DMS79 treated with DMSO at 0.1 percent for 48 hours (cell line): ENCODE data around the gene WDR18.
"Not testable (repeated sequence)": the region's sequence is repeated elsewhere in the genome, so short reads cannot be mapped to it uniquely, and the experiment has no call there.

Experiments used
- DNase-seq: peaks from one replicate; lab custom pipeline; 2025; lab: John Stamatoyannopoulos, UW

The WDR18 gene

DNA sequence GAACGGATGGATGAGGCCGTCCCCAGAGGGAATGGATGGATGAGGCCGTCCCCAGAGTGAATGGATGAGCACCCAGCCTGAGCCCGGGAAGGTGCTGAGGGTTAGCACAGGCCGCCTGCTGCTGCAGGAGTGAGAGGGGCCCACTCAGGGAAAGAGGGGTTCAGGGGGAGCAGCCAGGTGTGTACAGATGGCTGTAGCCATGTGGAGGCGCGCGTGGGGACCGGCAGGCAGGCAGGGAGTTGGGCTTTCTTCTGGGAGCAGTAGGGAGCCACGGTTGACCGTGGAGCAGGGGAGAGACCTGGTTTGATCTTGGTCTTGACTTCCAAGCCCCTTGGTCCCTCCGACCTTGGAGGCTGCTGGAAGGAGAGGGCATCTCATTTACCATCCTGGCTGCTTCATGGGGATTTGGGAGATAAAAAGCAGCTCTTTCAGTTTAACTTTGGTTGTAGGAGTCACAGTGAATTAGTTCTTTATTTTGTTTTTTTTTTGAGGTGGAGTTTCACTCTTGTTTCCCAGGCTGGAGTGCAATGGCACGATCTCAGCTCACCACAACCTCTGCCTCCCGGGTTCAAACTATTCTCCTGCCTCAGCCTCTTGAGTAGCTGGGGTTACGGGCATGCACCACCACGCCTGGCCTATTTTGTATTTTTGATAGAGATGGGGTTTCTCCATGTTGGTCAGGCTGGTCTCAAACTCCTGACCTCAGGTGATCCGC, 33.6 kb upstream of the WDR18 start:
- no peak for DNase-seq

DNA sequence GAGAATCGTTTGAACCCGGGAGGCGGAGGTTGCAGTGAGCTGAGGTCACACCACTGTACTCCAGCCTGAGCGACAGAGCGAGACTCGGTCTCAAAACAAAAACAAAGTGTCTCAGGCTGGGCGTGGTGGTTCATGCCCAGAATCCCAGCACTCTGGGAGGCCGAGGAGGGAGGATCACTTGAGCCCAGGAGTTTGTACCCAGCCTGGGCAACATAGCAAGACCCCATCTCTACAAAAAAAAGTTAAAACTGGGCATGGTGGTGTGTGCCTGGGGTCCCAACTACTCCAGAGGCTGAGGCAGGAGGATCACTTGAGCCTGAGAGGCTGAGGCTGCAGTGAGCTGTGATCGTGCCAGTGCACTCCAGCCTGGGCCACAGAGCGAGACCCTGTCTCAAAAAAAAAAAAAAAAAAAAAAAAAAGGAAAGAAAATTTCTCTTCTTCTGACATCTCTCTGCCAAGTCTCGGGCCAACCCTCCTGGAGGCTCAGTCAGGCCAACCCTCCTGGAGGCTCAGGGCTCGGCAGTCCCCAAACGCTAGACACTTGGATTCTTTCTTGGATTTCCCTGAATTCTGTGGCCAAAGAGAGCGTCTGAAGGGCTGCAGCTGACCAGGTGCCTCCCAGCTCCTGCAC, 32.0 kb upstream of the WDR18 start:
- no peak for DNase-seq

GRCh38 chr19:952680-953444, 31.3 kb upstream of the WDR18 start:
- DNase-seq: no peak

DNA sequence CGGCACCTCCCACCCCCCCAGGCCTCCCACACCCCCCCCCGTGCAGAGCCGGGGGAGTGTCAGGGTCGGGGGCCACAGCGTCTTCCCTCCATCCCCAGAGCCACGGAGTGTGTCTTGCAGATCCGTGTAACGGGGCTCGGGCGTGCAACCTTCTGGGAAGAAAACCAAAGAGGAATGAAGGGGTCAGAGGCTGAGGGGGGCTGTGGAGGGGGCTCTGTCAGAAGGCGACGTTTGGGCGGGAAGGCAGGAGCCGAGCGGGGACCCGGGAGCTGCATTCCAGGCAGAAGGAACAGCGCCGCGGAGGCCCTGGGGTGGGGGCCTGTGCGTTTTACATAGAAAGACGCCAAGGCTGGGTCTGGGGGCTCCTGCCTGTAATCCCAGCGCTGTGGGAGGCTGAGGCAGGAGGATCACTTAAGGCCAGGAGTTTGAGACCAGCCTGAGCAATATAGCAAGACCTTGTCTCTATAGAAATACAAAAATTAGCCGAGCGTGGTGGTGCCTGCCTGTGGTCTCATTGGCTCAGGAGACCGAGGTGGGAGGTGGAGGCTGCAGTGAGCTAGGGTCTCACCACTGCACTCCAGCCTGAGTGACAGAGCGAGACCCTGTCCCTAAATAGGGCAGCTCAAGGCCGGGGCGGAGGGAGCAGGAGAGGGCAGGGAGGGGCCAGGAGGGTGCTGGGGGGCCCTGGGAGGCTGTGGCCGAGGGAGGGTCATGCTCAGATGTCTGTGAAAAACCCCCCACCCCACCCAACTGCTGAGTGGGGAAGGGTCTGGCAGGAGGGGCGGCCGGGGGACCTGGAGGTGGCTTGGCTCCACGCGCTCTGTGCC, 30.5 kb upstream of the WDR18 start:
- no peak for DNase-seq

DNA sequence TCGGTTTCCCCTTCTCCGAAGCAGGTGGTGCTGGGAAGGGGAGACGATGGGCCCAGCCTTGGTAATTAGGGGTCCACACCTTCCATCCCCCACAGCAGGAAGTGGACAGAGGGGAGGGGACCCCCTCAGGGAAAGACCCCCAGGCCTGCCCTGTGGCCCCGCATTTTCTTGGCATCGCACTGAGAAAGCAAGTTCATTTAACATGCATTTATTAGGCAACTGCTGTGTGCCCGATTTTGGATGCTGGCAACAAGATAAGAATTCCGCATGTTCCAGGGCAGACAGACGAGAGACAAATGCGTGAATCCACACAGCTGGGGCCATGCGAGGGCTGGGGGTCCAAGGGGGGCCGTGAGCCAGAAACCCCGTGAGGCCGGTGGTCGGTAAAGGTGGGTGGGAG, 29.9 kb upstream of the WDR18 start:
- DNase-seq: no peak

- DNase-seq: no peak
Measured at GRCh38 chr19:954672-955494, 29.3 kb upstream of the WDR18 start.

GRCh38 chr19:955803-956765, 28.1 kb upstream of the WDR18 start:
- no peak for DNase-seq

DNA sequence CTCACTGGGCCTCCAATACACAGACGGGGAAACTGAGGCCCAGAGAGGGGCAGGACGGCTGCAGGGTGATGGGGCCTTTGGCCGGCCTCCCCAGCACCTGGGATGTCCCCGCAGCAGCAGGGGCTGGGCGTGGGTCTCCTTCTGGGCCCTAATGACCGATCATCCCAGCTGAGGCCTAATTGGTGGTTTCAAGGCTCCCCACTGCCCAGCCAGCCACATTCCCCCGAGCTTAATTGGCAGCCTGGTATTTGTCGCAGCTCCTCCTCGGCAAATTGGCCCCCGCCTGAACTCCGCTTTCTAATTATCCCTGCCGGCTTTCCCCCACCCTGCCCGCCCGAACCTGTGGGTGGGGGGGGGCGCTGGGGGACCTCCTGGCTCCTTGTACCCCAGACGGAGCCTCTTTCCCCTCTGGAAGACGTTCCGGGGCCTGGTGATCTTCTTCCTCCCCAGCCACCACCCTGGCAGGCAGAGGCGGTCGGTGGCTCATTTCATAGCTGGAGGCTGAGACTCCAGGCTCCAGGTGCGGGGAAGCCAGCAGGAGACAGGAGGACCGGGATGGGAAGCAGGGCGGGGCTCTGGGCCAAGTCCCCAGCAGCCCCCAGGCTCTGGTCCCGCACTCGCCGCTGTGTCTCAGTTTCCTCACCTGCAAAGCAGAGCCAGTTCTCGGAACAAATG, 27.2 kb upstream of the WDR18 start:
- no peak for DNase-seq

DNA sequence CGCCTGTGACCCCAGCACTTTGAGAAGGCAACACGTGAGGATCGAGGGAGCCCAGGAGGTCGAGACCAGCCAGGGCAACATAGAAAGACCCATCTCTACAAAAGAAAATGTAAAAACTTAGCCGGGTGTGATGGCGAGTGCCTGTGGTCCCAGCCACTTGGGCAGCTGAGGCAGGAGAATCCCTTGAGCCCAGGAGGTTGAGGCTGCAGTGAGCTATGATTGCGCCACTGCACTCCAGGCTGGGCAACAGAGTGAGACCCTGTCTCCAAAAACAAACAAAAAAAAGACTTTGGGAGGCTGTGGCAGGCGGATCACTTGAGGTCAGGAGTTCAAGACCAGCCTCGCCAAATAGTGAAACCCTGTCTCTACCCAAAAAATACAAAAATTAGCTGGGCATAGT, 26.6 kb upstream of the WDR18 start:
- not testable (repeated sequence) for DNase-seq

DNA sequence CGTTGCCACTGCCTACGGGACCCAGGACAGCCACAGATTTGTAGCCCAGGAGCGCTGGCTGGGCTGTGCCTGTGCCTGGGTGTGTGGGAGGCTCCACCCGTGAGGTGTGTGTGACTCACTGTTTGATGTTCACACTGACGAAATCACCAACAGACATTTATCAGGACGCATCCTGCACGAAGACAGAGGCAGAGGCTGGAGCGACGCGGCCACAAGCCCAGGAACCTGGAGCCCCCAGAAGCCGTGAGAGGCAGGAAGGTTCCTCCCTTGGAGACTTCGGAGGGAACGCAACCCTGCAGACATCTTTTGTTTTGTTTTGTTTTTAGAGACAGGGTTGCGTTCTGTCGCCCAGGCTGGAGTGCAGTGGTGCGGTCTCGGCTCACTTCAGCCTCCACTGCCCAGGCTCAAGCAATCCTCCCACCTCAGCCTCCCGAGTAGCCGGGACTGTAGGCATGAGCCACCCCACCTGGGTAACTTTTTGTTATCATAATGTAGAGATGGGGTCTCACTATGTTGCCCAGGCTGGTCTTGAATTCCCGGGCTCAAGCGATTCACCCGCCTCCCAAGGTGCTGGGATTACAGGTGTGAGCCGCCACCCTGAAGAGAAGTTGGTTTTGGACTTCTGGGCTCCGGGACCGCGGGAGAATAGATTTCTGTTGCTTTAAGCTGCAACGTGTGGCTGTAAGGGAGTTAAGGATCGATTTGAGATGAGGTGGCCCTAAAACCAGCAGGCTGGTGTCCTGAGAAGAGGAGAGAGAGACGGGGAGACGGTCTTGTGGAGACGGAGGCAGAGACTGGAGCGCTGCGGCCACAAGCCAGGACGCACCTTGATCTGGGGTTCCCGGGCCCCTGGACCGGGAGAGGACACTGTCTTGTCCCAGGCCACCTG, 24.9 kb upstream of the WDR18 start:
- DNase-seq: no peak

GRCh38 chr19:960020-960419, 24.1 kb upstream of the WDR18 start:
- no peak for DNase-seq

DNA sequence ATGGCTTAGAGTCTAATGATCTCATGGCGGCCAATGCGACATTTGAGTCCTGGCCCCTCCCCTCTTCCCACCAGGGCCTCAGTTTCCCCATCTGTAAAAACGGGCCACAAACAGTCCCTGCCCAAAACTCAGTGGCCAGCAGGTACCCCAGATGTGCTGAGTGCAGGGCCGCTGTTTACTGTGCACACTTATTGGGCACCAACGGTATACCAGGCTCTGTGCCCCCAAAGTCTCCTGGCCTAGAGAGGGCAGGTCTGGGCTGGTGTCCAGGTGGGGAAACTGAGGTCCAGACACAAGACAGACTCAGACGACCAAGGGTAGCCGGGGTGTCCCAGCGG, 23.6 kb upstream of the WDR18 start:
- DNase-seq: no peak

DNA sequence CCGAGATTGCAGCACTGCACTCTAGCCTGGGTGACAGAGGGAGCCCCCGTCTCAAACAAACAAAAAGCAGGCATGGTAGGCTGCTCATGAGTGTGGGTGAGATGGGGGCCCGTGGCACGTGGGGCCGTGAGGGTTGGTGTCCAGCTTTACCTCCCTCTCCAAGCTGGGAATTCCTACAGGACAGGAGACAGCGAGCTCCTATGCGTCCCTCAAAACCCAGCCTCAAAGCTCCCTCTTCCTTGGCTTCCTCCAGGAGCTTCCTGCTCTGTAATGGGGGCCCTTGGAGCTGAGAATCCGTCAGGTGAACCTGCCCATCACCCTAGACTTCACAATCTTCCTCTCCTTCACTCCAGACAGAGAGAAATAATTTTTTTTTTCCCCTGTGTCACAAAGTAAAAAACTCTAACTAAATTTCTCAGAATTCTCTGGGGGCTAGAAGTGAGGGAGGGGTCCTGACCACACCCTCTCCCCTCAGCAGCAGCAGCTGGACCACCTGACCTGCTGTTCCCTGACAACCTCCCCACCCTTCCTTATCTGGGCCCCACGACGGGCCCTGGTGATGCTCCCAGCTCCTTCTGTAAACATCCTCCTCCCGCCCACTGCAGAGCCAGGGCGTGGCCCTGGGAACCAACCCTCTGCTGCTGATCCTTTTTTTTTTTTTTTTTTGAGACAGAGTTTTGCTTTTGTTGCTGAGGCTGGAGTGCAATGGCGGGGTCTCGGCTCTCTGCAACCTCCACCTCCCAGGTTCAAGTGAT, 22.1 kb upstream of the WDR18 start:
- no peak for DNase-seq

DNA sequence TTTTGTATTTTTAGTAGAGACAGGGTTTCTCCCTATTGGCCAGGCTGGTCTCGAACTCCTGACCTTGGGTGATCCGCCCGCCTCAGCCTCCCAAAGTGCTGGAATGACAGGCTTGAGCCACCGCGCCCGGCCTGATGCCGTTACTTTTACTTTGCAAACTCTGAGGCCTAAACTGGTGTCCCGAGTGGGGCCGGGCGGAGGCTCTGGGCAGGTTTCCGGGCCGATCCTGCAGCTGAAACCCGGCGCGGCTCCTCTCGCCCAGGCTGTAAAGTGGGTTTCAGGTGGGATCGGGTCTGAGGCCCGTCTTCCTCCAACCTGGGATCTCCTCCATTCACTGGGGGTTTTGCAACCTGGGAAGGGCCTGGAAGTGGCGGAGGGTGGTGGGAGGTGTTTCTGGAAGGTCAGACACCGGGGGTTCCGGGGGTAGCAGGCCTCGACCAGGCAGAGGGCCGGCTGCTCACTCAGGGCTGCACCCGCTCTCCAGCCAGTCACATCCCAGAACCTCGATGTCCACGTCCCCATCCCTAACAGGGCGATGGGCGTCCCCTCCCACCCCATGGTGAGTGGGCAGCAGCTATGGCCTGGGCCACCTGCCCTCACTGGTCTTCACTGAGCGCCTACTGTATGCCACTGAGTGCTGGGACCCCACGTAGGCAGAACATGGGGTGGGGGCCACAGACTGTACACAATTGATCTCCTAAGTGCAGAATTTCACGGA, 21.3 kb upstream of the WDR18 start:
- DNase-seq: no peak

GRCh38 chr19:963486-963951, 20.6 kb upstream of the WDR18 start:
- DNase-seq: no peak

GRCh38 chr19:964116-964520, 20.0 kb upstream of the WDR18 start:
- DNase-seq: no peak
